Spinal cord (tissue), 10 donors: ENCODE data around the gene HEPACAM. TPM values are rescaled to one million over a fixed set of nuclear protein-coding genes. Genes with fewer than 3 reads are reported as not detected.

Source experiments
- DNase-seq, 6 donors: peaks; one replicate each; pipeline versions ENCODE4 v3.0.0 to v3.0.0-alpha.2; 2013 to 2015; ENCODE audit warnings: low spot score in 6 of 6, low read depth in 4 of 6
- H3K27ac ChIP-seq: one replicate; pipeline ENCODE4 v1.5.1; 2013; ENCODE audit warnings: low read depth, low read length, control low read depth
- H3K27me3 ChIP-seq: one replicate; pipeline ENCODE4 v1.6.1; 2013; ENCODE audit warnings: low read length; ENCODE audit not compliant: control insufficient read depth, insufficient read depth
- H3K36me3 ChIP-seq: one replicate; pipeline ENCODE4 v1.6.1; 2013; ENCODE audit warnings: low read length; ENCODE audit not compliant: control insufficient read depth, insufficient read depth
- H3K4me1 ChIP-seq: one replicate; pipeline ENCODE4 v1.6.1; 2013; ENCODE audit warnings: low read length; ENCODE audit not compliant: control insufficient read depth, insufficient read depth
- H3K4me3 ChIP-seq: one replicate; pipeline ENCODE4 v1.5.1; 2013; ENCODE audit warnings: low read depth, low read length, control low read depth
- H3K9me3 ChIP-seq: one replicate; pipeline ENCODE4 v1.6.1; 2013; ENCODE audit warnings: low read length; ENCODE audit not compliant: control insufficient read depth, insufficient read depth
- WGBS: methylation state at CpG from one replicate; pipeline ENCODE4 v1.1.5; 2013; ENCODE audit warnings: missing lambda C conversion rate; ENCODE audit not compliant: insufficient coverage; 5-methylcytosine and 5-hydroxymethylcytosine counted together
- polyA plus RNA-seq, 2 donors: library from polyadenylated mRNA; unstranded; fragments of 120-200 nt; gene quantifications; one replicate each; pipeline ENCODE4 v1.2.1, GENCODE V29; 2013; ENCODE audit not compliant: insufficient read length in 2 of 2
- total RNA-seq, 2 donors: library from RNA; depleted of rRNA in 1 of 2; stranded (reverse); fragments of 120-200 nt in 1 of 2; fragments of >200 nt in 1 of 2; gene quantifications; one replicate each; pipeline versions ENCODE4 v1.2.3 to v1.2.4, GENCODE V29; 2013 to 2014
- donor health status: healthy.

HEPACAM gene
- total and polyA plus RNA-seq, 4 donors, result 31.1 to 129 (median 82.0) TPM

- Histone ChIP-seq H3K9me3 (no peaks in the 10 kb centered on the region), H3K4me3 (no peak overlapping the region), H3K36me3 (no peaks in the 10 kb centered on the region), H3K4me1 (peaks cover 19% of the 10 kb centered on the region), H3K27me3 (no peaks in the 10 kb centered on the region), H3K27ac (no peak overlapping the region)
- WGBS, result 75% methylated on average over 1 of the region's 2 CpGs
- no peak for DNase-seq
Observed at GRCh38 chr11:124889191-124890091, 46.4 kb downstream of the HEPACAM start.

GRCh38 chr11:124887667-124888013, 48.2 kb downstream of the HEPACAM start:
- no peaks in the 10 kb centered on the region for H3K36me3 ChIP-seq
- no peak overlapping the region for H3K4me3 ChIP-seq
- no peaks in the 10 kb centered on the region for H3K9me3 ChIP-seq
- H3K27me3 ChIP-seq, result no peaks in the 10 kb centered on the region
- no peak overlapping the region for H3K27ac ChIP-seq
- H3K4me1 ChIP-seq, result peaks cover 12% of the 10 kb centered on the region
- WGBS, result no CpG with 5 or more reads among the region's 3 CpGs
- DNase-seq, result no peak

GRCh38 chr11:124886978-124887666, 48.7 kb downstream of the HEPACAM start:
- Histone ChIP-seq H3K4me3 (no peak overlapping the region), H3K27me3 (no peaks in the 10 kb centered on the region), H3K27ac (no peak overlapping the region), H3K4me1 (peaks cover 12% of the 10 kb centered on the region), H3K36me3 (no peaks in the 10 kb centered on the region), H3K9me3 (no peaks in the 10 kb centered on the region)
- 83% methylated on average over 6 of the region's 12 CpGs for WGBS
- DNase-seq, result no peak

- no peaks in the 10 kb centered on the region for H3K27me3 ChIP-seq
- H3K36me3 ChIP-seq, result no peaks in the 10 kb centered on the region
- WGBS, result 98% methylated on average over 7 of the region's 11 CpGs
- H3K27ac ChIP-seq, result no peak overlapping the region
- DNase-seq, result no peak
- no peaks in the 10 kb centered on the region for H3K9me3 ChIP-seq
- peaks cover 10% of the 10 kb centered on the region for H3K4me1 ChIP-seq
- H3K4me3 ChIP-seq, result no peak overlapping the region
Observed at GRCh38 chr11:124886476-124886875, 49.4 kb downstream of the HEPACAM start.

- Histone ChIP-seq H3K9me3 (no peaks in the 10 kb centered on the region), H3K4me1 (peaks cover 4% of the 10 kb centered on the region), H3K27me3 (no peaks in the 10 kb centered on the region), H3K27ac (no peak overlapping the region), H3K4me3 (no peak overlapping the region), H3K36me3 (peaks cover 6% of the 10 kb centered on the region)
- WGBS, result 83% methylated on average over 1 of the region's 5 CpGs
- no peak for DNase-seq
Observed at GRCh38 chr11:124884869-124885479, 50.9 kb downstream of the HEPACAM start.

GRCh38 chr11:124884340-124884739, 51.5 kb downstream of the HEPACAM start:
- H3K4me3 ChIP-seq, result no peak overlapping the region
- no peaks in the 10 kb centered on the region for H3K27me3 ChIP-seq
- H3K4me1 ChIP-seq, result peaks cover 8% of the 10 kb centered on the region
- peaks cover 13% of the 10 kb centered on the region for H3K36me3 ChIP-seq
- no peak overlapping the region for H3K27ac ChIP-seq
- no peak for DNase-seq
- H3K9me3 ChIP-seq, result no peaks in the 10 kb centered on the region
- no CpG with 5 or more reads among the region's 1 CpG for WGBS

- Histone ChIP-seq H3K9me3 (no peaks in the 10 kb centered on the region), H3K4me3 (no peak overlapping the region), H3K27ac (no peak overlapping the region), H3K4me1 (peaks cover 26% of the 10 kb centered on the region), H3K27me3 (no peaks in the 10 kb centered on the region), H3K36me3 (peaks cover 22% of the 10 kb centered on the region)
- WGBS, result 63% methylated on average over 8 of the region's 11 CpGs
- DNase-seq, result no peak
Observed at GRCh38 chr11:124882339-124883071, 53.3 kb downstream of the HEPACAM start.

- 60% methylated on average over 1 of the region's 3 CpGs for WGBS
- no peak overlapping the region for H3K27ac ChIP-seq
- H3K9me3 ChIP-seq, result no peaks in the 10 kb centered on the region
- H3K27me3 ChIP-seq, result no peaks in the 10 kb centered on the region
- H3K4me1 ChIP-seq, result peaks cover 37% of the 10 kb centered on the region
- peaks cover 22% of the 10 kb centered on the region for H3K36me3 ChIP-seq
- no peak for DNase-seq
- no peak overlapping the region for H3K4me3 ChIP-seq
Observed at GRCh38 chr11:124880958-124881357, 54.9 kb downstream of the HEPACAM start.

GRCh38 chr11:124880290-124880611, 55.6 kb downstream of the HEPACAM start:
- Histone ChIP-seq H3K9me3 (no peaks in the 10 kb centered on the region), H3K4me3 (no peak overlapping the region), H3K27me3 (no peaks in the 10 kb centered on the region), H3K36me3 (peaks cover 22% of the 10 kb centered on the region), H3K27ac (no peak overlapping the region), H3K4me1 (peaks cover 44% of the 10 kb centered on the region)
- WGBS, result 86% methylated on average over 10 of the region's 10 CpGs
- DNase-seq, result no peak
